OCI-LY7 (cell line): ENCODE data around the gene SERINC3.

Experiments
- CTCF ChIP-seq: fragments of 200-600 bp; sonication (generic); conservative IDR thresholded peaks from 2 replicates; pipeline ENCODE4 v1.5.1; 2014; ENCODE audit warnings: mild to moderate bottlenecking, antibody characterized with exemption, low read length, moderate library complexity, mixed read lengths
- EZH2phosphoT487 ChIP-seq: fragments of 200-600 bp; sonication (generic); IDR thresholded peaks from 2 replicates; pipeline ENCODE4 v1.6.1; 2018; ENCODE audit warnings: low read depth, borderline replicate concordance, mild to moderate bottlenecking, mixed run types, antibody characterized with exemption, low read length, moderate library complexity, mixed read lengths

- TF ChIP-seq EZH2phosphoT487: no peak
- TF ChIP-seq CTCF: no peak
These were observed 989 bp downstream of the SERINC3 start for GRCh38 chr20:44520881-44521280.
